ENCODE measurements around the gene SERPINA3. TPM values are rescaled to one million over a fixed set of nuclear protein-coding genes. Genes with fewer than 3 reads are reported as not detected.

The SERPINA3 gene
- total and polyA plus RNA-seq, 11 donors = 2.7 to 205 (median 23.6) TPM

- H3K27me3 ChIP-seq = peaks cover 0 to 15% (median 0%) of the 10 kb centered on the region in 9 donors
- H3K4me1 ChIP-seq = no peaks in the 10 kb centered on the region
- intact Hi-C loops (cut with DNase I) = no loop called here
- peaks cover 0 to under 1% (median 0%) of the 10 kb centered on the region in 12 donors for H3K9me3 ChIP-seq
- ATAC-seq = no peak
- no peak overlapping the region for H3K4me3 ChIP-seq
- whole genome bisulfite sequencing, 4 donors = 79 to 84% (median 80%) methylated on average over 10 of the region's 10 CpGs
- H3K27ac ChIP-seq = no peak overlapping the region
- DNase-seq = no peak
- TF ChIP-seq CTCF (IDR thresholded peaks at IDR 0.05) (no peak), POLR2A (IDR thresholded peaks at IDR 0.05) (no peak)
- no peaks in the 10 kb centered on the region for H3K36me3 ChIP-seq
Observed at GRCh38 chr14:94624537-94625352, 12.6 kb downstream of the SERPINA3 start.

GRCh38 chr14:94625353-94625635 lies 13.1 kb downstream of the SERPINA3 start:
- no peak for TF ChIP-seq CTCF (IDR thresholded peaks at IDR 0.05)
- no peak for TF ChIP-seq POLR2A (IDR thresholded peaks at IDR 0.05)
- Histone ChIP-seq H3K27ac (no peak overlapping the region), H3K4me3 (no peak overlapping the region), H3K9me3 (no peaks in the 10 kb centered on the region), H3K36me3 (no peaks in the 10 kb centered on the region), H3K4me1 (no peaks in the 10 kb centered on the region), H3K27me3 (peaks cover 0 to 15% (median 0%) of the 10 kb centered on the region in 9 donors)
- 69 to 88% (median 75%) methylated on average over 2 of the region's 2 CpGs for WGBS, 4 donors
- intact Hi-C loops (cut with DNase I) = no loop called here
- ATAC-seq (peak in 1 of 4 donors; percentile 40), DNase-seq (no peak)

GRCh38 chr14:94628578-94628977 lies 16.4 kb downstream of the SERPINA3 start:
- H3K36me3 ChIP-seq = no peaks in the 10 kb centered on the region
- H3K27ac ChIP-seq = no peak overlapping the region
- WGBS, 4 donors = 77 to 86% (median 81%) methylated on average over 5 of the region's 5 CpGs
- intact Hi-C loops (cut with DNase I) = no loop called here
- no peak for DNase-seq
- H3K4me1 ChIP-seq = no peaks in the 10 kb centered on the region
- no peak overlapping the region for H3K4me3 ChIP-seq
- ATAC-seq = no peak
- peaks cover 0 to 24% (median 2%) of the 10 kb centered on the region in 9 donors for H3K27me3 ChIP-seq
- no peaks in the 10 kb centered on the region for H3K9me3 ChIP-seq
- no peak for TF ChIP-seq CTCF (IDR thresholded peaks at IDR 0.05)

- DNase-seq = no peak
- no peaks in the 10 kb centered on the region for H3K36me3 ChIP-seq
- no peak overlapping the region for H3K27ac ChIP-seq
- 65 to 97% (median 81%) methylated on average over 4 of the region's 4 CpGs for WGBS, 4 donors
- peaks cover 0 to 24% (median 0%) of the 10 kb centered on the region in 9 donors for H3K27me3 ChIP-seq
- ATAC-seq = no peak
- no peaks in the 10 kb centered on the region for H3K9me3 ChIP-seq
- TF ChIP-seq CTCF (IDR thresholded peaks at IDR 0.05) = no peak
- no peak for TF ChIP-seq POLR2A (IDR thresholded peaks at IDR 0.05)
- intact Hi-C loops (cut with DNase I) = no loop called here
- H3K4me3 ChIP-seq = no peak overlapping the region
- H3K4me1 ChIP-seq = no peaks in the 10 kb centered on the region
Observed at GRCh38 chr14:94630396-94630795, 18.2 kb downstream of the SERPINA3 start.
